Measurements from ENCODE around the gene TRIM32.

TRIM32 gene

DNA sequence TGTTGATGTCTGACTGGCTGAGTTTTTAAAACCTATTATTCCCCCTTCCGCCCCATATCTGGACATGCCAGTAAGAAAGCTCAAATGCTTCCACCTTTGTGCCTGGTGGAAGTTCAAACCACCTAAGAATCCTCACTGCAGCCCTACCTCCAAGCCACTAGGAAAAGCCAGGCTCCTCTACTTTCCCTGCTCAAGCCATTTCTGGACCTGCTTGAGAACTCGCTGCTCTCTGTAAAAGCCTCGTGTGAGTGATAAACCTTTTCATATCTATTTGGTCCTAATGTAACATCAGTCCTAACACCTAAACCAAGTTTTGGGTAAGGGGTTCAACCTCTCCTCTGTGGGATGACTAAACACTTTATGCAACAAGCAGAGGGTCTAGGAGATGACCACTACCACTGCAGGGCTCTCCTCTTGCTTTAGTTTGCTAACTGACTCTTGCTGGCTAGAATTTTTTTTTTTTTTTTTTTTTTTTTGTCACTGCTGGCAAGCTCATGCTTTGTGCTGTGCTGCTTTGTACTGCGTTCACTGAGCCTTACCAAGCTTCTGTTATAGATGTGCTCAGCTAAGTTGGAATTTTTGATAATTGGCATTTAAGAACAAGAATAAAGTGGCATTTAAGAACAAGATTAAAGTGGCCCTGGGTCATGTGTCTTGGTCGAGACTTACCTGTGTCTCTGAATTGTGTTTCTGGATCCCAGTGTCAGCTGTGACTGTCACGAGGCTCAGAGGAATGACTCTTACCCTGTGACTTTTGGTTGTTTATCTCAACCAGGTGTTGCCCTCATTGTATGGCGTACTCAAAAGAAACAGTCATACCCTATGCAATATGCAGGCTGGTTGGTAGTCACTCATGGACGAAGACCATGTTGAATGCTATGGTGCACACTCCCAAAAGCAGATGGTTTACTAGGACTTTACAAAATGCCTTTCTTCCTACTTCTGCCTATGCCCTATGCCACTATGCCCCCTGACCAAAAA lies 19.5 kb downstream of the TRIM32 start:
- DNase-seq = no peak

DNA sequence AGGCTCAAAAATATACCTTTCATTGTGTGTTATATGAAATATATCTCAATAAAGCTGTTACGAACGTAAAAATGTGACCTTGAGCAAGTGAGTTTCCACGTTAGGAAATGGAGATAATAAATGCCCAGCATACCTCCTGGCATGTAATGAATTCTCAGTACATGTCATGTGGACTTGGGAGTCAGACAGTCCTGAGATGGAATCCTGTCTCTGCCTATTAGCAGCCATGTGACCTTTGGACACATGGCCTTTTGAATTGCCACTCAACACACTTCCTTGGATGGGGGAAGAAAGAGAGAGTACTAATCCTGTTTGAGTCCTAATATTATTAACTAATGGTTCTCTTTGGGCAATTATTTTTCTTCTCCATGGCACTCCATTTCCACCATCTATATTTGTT lies 25.7 kb downstream of the TRIM32 start:
- DNase-seq = no peak

DNA sequence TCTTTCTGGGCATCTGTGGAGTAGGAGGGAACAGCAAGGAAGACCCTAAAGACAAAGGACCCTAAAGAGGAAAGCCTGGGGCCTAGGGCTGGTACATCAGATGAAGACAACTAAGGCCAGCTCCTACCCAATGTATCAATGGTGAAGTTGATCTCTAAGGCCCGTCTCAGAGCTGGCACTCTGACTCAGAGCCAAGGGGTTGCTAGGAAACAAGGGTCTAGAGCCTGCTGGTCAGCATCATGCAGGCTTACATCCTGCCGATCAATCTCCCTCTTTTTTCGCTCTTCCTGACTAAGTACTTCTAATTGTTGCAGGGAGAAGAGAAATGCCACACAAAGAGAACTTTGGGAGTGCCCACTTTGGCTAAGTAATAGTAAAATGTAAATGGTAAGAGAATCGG lies 26.2 kb downstream of the TRIM32 start:
- no peak for DNase-seq

DNA sequence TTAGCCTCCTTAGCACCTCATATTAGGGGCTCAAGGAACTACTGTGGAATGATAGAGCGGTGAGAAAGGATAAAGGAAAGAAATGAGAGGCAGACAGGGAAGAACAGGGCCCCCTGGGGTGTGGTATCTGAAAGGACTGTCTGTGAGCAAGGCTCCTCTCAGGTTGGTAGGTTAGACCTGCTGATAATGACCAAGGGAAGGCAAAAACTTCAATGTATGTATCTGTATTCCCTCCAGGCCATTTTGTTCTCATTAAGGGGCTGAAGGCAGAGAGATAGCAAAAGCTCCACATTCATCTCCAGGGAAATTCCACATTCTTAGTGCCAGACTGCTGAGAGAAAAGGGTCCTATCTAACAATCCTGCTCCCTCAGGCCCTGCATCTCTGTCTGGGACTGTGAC lies 28.6 kb downstream of the TRIM32 start:
- no peak for DNase-seq

DNA sequence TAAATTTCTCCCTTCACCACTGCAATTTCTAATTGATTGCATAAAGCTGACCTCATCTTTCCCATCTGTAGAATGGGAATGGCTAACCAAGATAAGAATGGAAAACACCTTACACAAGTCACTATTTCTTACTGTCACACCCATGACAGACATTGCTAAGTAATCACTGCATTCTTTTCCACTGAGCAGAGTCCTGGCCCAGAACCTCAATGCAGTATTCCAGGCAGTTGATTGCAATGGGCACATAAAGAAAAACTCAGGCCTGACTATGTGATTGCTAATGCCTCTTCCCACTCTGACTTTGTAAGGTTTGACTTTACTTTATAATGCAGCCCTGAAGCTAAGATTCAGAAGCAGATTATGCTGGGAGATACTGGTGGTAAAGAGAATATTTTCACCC lies 29.3 kb downstream of the TRIM32 start:
- DNase-seq = no peak

DNA sequence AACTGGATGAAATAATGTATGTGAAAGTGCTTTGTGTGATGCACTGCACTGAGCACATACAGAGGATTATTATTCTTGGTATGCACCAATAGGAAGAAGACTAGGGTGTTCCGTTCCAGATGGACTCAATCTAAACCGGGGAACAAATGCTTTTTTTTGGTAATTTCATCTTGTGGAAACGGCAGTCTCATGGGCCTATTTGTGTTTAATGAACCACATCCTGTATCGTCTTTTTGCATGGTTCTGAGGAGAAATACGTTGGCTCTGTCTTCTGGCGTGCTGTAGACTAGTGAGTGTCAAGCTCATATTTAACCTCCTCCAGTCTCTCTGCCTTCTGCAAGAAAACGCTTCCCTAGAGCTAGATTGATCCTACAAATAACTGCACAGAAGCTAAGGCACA lies 30.0 kb downstream of the TRIM32 start:
- no peak for DNase-seq

DNA sequence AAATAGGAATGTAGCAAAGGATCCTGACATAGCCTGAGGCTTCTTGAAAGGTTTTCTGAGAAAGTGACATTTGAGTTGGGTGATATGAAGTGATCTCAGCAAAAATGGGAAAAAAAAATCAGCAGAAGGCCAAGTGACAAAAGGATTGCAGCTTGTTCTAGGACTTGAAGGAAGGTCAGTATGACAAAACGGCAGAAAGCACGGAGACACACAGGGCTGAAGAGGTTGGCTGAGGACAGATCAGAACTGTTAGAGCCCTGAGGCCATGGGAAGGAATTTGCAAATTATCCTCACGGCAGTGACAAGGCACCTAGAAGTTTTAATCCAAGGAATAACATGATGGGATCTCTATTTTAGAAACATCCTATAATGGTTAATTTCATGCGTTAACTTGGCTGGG lies 31.0 kb downstream of the TRIM32 start:
- no peak for DNase-seq

DNA sequence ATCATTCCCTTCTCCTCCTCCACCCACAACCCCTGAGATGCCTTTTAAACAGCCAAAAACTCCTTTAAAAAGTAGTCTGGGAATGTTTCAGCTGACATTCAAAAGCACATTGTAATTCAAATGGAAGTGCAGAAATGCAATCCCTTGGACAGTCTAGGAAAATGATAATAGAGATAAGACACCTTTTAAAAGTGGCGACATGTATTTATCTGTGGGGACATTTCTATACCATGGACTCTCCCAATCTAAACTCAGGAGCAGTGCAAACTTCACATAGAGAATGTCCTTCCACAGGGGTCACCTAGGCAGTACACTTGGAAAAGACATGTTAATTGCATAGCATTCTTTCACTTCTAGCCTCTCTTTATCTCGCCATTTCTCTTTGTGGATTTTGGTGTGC lies 33.0 kb downstream of the TRIM32 start:
- DNase-seq = no peak

DNA sequence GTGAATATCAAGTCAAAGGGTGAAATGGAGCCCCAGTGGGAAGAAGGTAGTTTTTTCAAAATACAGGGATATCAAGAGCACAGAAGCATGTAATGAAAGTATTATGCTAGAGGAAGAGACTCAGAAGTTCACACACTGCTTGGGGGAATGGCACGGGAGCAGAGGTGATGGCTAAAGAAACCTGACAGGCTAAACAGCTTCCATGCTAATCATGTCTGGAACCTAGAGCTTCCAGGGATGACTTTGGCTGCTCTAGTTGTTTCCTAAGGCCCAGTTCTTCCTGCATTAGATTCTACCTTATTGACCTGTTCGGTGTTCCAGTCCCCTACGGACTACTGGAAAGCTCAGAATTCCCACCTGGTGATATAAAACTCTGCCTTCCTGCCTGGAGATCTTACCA lies 34.3 kb downstream of the TRIM32 start:
- no peak for DNase-seq

DNA sequence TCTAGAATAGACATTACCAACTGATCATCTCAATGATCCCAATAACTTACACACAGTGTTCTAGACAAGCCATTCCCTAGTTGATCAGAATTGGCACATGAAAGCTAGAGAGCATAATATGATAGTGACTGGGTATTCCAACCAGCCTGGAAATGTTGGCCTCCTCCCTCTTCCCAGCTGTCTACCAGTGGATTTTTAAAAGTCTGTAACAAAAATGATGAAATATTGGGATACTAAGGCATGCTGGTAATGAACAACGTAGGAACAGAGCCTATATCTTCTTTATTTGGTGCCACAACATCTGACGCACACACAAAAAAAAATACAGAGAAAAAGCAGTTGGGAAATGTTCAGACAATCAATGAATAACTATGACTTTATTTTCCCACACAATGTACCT lies 34.8 kb downstream of the TRIM32 start:
- DNase-seq = no peak

DNA sequence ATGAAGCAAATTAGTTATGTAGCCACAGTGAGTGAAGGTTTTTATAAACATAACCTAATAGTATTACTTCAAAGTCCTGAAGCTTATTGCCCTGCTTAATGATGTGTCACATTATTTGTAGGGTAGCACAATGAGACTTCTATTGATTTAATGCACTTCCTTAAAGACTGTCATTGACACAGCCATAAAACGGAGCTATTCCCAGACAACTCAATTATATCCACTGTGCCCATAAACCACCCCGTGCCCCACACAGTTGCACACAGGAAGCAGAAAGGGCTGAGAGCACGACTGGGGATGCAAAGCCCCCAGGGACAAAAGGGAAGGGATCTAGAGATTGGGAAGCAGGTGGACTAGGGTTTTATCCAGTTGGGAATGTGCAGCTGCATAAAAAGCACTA lies 37.0 kb downstream of the TRIM32 start:
- no peak for DNase-seq

DNA sequence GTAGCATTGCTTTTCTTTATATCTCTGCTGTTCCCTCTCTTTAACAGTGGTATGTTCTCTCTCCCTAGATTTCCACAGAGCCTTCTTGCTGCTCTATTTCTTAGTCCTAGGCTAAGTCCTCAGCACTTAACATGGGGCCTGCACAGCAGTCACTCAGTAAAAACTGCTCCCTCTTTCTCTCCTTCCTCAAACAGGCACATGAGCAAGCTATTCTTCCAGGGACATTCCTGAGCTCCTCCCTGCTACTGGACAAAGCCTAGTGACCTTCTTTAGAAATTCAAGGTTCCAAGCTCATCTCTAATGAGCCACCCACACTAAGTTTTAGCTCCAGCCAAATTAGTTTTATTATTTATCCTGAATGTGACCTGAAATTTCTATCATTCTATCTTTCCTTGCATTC lies 39.5 kb downstream of the TRIM32 start:
- no peak for DNase-seq

DNA sequence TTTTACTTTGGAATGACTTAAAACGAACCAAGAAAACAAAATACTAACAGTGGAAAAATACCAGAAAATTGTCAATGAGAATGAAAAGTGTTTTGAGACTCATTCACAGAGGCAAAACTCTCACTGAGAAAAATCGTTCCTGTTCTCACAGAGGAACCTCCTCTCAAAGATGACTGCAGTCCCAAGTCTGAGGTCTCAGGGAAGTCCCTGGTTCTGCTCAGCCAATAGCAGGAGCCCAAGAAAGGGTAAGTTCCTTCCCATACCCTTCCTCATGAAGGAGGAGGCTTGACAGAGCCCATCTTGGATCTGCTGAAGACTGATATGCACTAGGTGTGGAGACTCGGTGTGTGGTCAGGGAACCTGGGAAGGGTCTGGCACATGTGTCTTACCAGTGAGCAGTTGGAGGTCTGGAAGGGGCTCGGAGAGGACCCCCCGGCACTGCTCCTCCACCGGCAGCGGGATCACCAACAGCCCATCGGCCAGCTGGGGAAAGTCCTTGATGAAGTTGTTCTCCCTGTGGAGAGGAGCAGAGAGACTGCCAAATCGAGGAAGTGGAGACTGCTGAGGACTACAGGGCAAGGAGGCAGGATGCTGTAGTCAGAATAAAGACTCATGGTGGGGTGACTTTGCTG lies 46.0 kb downstream of the TRIM32 start:
- DNase-seq = no peak

DNA sequence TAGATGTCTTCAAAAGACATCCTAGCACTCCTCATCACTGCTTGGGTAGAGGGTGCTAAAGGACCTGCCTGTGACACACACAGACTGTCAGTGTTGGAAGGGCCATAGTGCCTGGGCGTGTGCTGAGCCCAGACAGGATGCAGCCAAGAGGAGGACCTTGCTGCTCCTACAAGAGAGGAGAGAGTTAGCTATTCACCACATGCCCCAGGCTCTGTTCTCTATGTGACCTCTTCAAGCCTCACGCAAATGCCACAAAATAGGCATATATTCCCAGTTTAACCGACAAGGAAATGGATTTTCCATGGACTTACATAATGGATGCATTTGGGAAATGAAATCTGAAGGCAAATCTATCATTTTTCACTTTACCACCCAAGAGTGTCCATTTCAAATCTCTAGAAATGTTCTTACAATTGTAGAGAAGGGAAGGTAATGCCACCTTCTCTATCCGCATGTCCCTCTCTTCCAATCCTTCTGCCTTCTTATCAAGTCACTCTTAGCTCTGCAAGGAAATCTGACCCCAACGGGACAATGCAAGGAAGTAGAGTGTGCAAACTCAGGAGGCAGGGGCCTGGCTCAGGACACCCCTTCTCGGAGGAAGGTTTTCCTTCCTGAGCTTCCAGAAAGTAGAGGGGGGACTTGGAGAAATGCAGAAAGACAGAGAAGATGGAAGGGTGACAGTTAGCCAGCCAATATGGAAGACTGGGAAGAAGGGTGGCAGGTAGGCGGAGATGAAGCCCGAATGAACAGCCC lies 49.5 kb downstream of the TRIM32 start:
- no peak for DNase-seq

DNA sequence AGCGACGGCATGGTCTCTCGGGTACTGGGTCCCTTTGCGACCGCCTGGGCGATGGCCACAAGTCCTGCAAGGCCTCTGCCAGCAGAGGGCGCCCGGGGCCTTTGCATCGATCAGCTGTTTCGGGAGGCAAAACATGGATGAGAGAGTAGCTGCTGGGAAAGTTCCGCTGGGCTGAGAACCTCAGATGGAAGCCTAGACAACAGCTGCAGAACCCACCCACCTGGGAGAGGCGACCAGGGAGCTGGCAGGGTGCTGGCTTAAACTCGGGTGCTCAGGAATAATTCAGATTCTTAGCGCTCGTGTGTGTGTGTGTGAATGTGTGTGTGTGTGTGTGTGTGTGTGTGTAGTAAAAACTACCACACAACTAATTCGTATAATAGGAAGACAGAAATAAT lies 50.0 kb downstream of the TRIM32 start:
- peak; percentile 7 to 28 for DNase-seq

DNA sequence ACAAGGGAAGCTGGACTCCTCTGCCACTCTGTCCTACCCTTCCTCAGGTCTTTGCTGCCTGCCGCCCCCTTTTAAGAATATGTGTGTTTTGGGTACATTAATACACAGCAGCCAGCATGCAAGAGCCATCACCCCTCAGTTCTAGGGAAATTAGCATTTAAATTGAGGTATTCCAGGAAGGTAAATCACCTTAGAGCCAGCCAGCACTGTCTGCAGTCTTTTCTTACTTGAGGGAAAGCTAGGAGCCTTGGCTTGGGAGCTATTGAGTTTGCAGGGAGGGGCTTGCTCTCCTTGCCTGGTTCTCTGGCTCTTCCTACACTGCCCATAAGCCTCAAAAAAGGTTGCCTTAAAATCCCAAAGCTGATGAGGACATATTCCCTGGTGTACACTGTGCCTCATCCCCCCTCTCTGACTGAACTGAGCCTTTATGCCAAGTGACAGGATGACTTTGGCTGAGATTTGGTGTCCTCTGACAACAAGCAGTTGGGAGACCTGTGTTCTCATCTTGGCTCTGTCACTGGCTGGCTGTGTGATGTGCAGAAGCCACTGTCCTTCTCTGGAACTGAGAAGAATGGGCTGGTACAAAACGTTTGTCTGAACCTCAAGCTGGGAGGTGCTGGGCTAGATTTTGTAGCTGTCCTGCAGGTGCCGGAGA lies 54.1 kb downstream of the TRIM32 start:
- DNase-seq = no peak

DNA sequence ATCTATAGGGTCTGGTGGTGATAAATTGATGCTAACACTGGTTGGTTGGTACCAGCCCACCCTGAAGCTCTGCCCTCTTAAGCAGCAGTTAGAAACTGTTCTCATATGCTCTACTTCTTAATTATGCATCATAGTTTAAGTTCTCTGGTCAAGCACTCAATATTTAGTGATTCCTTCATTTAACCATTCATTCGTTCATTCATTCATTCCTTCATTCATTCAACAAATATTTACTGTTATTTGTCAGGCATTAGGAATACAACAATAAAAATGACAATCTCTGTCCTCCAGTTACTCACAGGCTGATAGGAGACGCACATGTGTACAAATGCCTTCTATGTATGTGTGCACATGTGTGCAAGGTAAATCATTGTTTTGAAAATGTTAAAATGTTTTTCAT lies 54.6 kb downstream of the TRIM32 start:
- DNase-seq = no peak

DNA sequence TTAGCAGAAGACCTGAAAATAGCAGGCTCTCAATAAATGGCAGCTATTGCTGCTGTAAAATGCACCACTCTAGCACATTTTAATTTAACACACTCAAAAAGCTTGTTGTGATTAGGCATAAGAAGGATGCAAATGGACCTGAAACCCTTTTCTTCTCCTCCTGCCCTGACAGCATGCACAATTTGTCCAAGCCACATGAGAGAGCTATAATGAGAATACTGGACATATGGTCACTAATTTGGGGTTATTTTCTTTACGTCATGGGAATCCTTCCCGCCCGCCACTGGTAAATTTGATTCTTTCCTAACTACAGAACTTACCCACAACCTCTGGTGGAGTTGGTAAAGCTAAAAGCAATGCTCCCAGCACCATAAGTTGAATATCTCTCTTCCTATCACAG lies 62.1 kb downstream of the TRIM32 start:
- no peak for DNase-seq

DNA sequence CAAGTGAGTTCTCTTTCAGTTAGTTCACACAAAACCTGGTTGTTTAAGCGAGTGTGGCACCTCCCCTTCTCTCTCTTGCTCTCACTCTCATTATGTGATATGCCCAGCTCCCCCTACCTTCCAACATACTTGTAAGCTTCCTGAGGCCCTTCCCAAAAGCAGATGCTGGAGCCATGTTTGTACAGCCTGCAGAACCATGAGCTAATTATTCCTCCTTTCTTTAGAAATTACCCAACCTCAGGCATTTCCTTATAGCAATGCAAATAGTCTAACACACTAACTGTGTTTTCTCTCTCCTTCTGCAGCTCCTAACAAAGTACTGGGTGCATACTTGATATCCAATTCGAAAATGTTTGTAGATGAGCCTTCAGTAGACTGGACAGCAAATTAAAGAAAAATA lies 62.7 kb downstream of the TRIM32 start:
- DNase-seq = no peak

DNA sequence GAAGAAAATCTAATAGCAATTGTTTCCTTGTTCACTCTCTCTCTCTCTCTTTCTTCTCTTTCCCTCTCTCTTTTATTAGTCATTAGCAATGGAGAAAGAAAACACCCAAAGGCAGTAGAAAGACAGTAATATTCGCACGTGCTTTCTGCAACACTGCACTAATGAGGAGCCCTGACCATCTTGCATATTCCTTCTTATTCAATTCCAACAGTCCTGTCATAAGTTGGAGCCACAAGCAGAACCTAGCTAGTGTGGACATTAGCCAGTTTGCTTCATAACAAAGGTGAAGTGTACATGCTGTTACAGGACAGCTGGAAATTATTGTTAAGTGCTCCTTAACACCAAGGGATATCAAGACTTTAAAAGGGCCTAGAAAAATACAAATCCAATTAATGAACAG lies 63.4 kb downstream of the TRIM32 start:
- no peak for DNase-seq
